ENCODE results near the gene CLPTM1. TPM values are rescaled to one million over a fixed set of nuclear protein-coding genes. Genes with fewer than 3 reads are reported as not detected.

Gene CLPTM1
- total RNA-seq, 4 donors from 2014 or later, result 65.4 to 117 (median 104) TPM

DNA sequence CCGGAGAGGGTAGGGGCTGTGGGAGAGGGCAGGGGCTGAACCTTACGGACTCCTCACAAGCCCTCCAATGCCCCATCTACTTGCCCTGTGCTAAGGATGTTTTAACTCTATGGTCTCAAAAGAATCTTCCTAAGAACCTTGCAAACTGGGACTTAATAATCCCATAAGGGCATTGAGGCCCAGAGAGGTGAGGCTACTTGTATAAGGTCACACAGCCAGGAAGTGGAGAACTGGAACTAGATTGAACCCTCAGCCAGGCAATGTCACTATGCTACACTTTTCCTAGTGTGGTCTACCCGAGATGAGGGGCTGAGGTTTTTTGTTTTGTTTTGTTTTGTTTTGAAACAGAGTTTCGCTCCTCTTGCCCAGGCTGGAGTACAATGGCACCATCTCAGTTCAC, 23.6 kb upstream of the CLPTM1 start:
- Histone ChIP-seq H3K36me3 (no peaks in the 10 kb centered on the region), H3K4me3 (replicated peaks in 1 of 3) (no peak overlapping the region), H3K27ac (no peak overlapping the region), H3K9me3 (no peaks in the 10 kb centered on the region), H3K4me1 (peaks cover 0 to 4% of the 10 kb centered on the region in 2 donors), H3K27me3 (no peaks in the 10 kb centered on the region)
- WGBS, 2 donors, result 89 to 91% methylated on average over 4 of the region's 4 CpGs
- DNase-seq, result no peak
- no peak for TF ChIP-seq POLR2A (IDR thresholded peaks at IDR 0.05)
- TF ChIP-seq, protein P1, sequence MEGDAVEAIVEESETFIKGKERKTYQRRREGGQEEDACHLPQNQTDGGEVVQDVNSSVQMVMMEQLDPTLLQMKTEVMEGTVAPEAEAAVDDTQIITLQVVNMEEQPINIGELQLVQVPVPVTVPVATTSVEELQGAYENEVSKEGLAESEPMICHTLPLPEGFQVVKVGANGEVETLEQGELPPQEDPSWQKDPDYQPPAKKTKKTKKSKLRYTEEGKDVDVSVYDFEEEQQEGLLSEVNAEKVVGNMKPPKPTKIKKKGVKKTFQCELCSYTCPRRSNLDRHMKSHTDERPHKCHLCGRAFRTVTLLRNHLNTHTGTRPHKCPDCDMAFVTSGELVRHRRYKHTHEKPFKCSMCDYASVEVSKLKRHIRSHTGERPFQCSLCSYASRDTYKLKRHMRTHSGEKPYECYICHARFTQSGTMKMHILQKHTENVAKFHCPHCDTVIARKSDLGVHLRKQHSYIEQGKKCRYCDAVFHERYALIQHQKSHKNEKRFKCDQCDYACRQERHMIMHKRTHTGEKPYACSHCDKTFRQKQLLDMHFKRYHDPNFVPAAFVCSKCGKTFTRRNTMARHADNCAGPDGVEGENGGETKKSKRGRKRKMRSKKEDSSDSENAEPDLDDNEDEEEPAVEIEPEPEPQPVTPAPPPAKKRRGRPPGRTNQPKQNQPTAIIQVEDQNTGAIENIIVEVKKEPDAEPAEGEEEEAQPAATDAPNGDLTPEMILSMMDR (IDR thresholded peaks at IDR 0.05), result no peak
- intact Hi-C loops (cut with DNase I), result no loop called here

DNA sequence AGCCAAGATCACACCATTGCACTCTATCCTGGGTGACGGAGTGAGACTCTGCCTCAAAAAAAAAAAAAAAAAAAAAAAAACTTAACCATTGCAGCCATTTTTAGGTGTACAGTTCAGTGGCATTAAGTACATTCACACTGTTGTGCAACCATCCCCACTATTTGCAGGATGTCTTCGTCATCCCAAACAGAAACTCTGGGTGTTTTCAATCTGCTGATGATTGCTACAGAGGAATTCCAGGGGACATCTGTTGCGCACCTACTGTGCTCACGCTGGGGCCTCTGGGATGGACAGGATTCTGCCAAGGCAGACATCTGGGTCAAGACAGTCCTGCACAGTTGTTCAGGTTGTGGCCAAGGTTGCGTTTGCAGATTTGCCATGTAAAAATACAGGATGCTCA, 15.5 kb upstream of the CLPTM1 start:
- Histone ChIP-seq H3K4me1 (no peaks in the 10 kb centered on the region), H3K27ac (no peak overlapping the region), H3K9me3 (no peaks in the 10 kb centered on the region), H3K27me3 (no peaks in the 10 kb centered on the region), H3K4me3 (replicated peaks in 1 of 3) (no peak overlapping the region), H3K36me3 (no peaks in the 10 kb centered on the region)
- intact Hi-C loops (cut with DNase I), result no loop called here
- TF ChIP-seq, protein P1 (IDR thresholded peaks at IDR 0.05), result no peak
- TF ChIP-seq POLR2A (IDR thresholded peaks at IDR 0.05), result no peak
- DNase-seq, result no peak
- WGBS, 2 donors, result 76 to 92% methylated on average over 5 of the region's 5 CpGs

- Histone ChIP-seq H3K4me3 (replicated peaks in 1 of 3) (no peak within 1 kb of the TSS), H3K36me3 (no peaks in the 10 kb centered on the region), H3K4me1 (no peaks in the 10 kb centered on the region), H3K27me3 (no peaks in the 10 kb centered on the region), H3K9me3 (no peaks in the 10 kb centered on the region), H3K27ac (no peak within 1 kb of the TSS)
- no peak for DNase-seq
- WGBS, 2 donors, result 82 to 83% methylated on average over 11 to 14 of the region's 14 CpGs
- TF ChIP-seq POLR2A (IDR thresholded peaks at IDR 0.05), result no peak
- intact Hi-C loops (cut with DNase I), result no loop called here
Observed at GRCh38 chr19:44942067-44942571, 13.1 kb upstream of the CLPTM1 start, which contains the start of gene APOC4. Gene APOC4 (plus strand): TSS chr19:44942237. CDS start chr19:44942278, 41 bp downstream.

DNA sequence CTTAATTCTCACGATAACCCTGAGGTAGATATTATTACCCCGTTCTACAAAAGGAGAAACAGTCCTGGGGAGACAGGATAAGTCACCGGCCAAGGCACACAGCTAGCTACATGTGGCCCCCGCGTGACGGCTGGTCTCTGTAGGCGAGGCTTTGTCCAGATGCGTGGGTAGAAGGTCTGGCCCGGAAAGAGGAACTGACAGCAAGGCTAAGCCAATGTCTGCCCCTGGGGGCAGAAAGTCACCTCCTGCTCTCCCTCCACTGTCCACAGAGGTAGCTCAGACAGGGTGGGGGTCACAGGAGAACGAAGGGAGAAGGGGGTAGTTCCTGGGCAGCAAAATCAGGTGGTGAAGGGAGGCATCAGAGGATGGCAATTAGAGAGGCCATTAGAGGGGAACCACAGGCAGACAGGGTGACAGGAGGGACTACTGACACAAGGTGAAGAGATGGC, 11.4 kb upstream of the CLPTM1 start:
- peak in 1 of 2 donors; percentile 5 for DNase-seq
- no peaks in the 10 kb centered on the region for H3K36me3 ChIP-seq
- H3K4me1 ChIP-seq, result no peaks in the 10 kb centered on the region
- WGBS, 2 donors, result 70 to 74% methylated on average over 6 to 10 of the region's 10 CpGs
- no peaks in the 10 kb centered on the region for H3K27me3 ChIP-seq
- intact Hi-C loops (cut with DNase I), result no loop called here
- TF ChIP-seq, protein P1 (IDR thresholded peaks at IDR 0.05), result no peak
- TF ChIP-seq POLR2A (IDR thresholded peaks at IDR 0.05), result no peak
- H3K9me3 ChIP-seq, result no peaks in the 10 kb centered on the region
- no peak overlapping the region for H3K4me3 ChIP-seq (replicated peaks in 1 of 3)
- H3K27ac ChIP-seq, result no peak overlapping the region

DNA sequence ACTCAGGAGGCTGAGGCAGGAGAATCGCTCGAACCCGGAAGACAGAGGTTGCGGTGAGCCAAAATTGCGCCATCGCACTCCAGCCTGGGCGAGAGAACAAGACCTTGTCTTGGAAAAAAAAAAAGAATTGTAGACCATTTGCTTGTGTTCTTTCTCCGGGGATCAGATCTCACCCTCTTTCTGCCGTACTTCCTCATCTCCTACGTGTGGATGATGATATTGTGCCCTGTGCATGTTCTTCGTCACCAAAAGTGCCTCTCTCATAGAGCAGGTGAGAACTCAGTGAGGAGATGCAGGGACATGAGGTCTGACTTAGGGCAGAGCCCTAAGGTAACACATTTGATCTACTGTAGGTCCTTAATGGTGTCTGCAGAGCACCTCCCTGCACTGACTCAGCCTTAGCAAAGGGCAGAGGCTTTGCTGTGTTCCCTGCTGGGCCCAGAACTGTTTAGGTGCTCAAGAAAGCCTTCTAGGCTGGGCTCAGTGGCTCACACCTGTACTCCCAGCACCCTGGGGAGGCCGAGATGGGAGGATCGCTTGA, 8.1 kb upstream of the CLPTM1 start:
- intact Hi-C loops (cut with DNase I), result no loop called here
- TF ChIP-seq, protein P1 (IDR thresholded peaks at IDR 0.05), result no peak
- no peak for TF ChIP-seq POLR2A (IDR thresholded peaks at IDR 0.05)
- Histone ChIP-seq H3K27ac (no peak overlapping the region), H3K4me3 (replicated peaks in 1 of 3) (no peak overlapping the region), H3K27me3 (no peaks in the 10 kb centered on the region), H3K9me3 (no peaks in the 10 kb centered on the region), H3K36me3 (peaks cover 0 to 4% of the 10 kb centered on the region in 2 donors), H3K4me1 (peaks cover 5 to 6% of the 10 kb centered on the region in 2 donors)
- WGBS, 2 donors, result 90 to 95% methylated on average over 11 to 13 of the region's 13 CpGs
- DNase-seq, result no peak
